K562 (cell line): ENCODE data around the gene CGB8. TPM values are rescaled to one million over a fixed set of nuclear protein-coding genes. Genes with fewer than 3 reads are reported as not detected.

Source experiments
- CHD2 ChIP-seq: IDR thresholded peaks from 2 replicates; pipeline ENCODE4 v1.6.1; 2011; ENCODE audit warnings: low read depth, low read length
- SMAD4 ChIP-seq: fragments of 250-450 bp; sonication (Bioruptor Pico); conservative IDR thresholded peaks from 2 replicates; pipeline ENCODE4 v1.8.0; 2021; ENCODE audit warnings: inconsistent platforms, mild to moderate bottlenecking, moderate library complexity
- ZNF592 ChIP-seq: fragments of 450-650 bp; IDR thresholded peaks from 2 replicates; pipeline ENCODE4 v1.6.1; 2017; ENCODE audit warnings: antibody characterized with exemption, mild to moderate bottlenecking
- polyA plus RNA-seq, 8 experiments: library from polyadenylated mRNA; depleted of rRNA in 4 of 8; stranded (reverse) in 5 of 8; unstranded in 3 of 8; fragments of >200 nt; fragmentation: Nextera tagmentation in 2 of 8; fragmentation: Illumina TruSeq in 1 of 8; extraction: Ambion mirVana in 2 of 8; extraction: Trizol in 1 of 8; gene quantifications; 2 replicates each; pipeline versions ENCODE4 v1.2.1 to v1.2.3, GENCODE V29; 2011 to 2014; ENCODE audit warnings: inconsistent platforms in 1 of 8, missing spikeins in 1 of 8
- total RNA-seq, 7 experiments: library from RNA; depleted of rRNA in 6 of 7; stranded (reverse); fragments of >200 nt in 6 of 7; fragmentation: Illumina TruSeq in 2 of 7; extraction: Trizol in 2 of 7; gene quantifications; 2 replicates each; pipeline versions ENCODE4 v1.2.1 to v1.2.3, GENCODE V29; 2011 to 2021; ENCODE audit warnings: low replicate concordance in 1 of 7

CGB8 gene
- total and polyA plus RNA-seq, 9 of the 15 experiments (the other 6 are each of a cell fraction or from before 2014, with no cell fraction given): not detected

- TF ChIP-seq ZNF592 (no peak), CHD2 (peak; percentile 54), SMAD4 (CRISPR knock-in tag) (peak; percentile 82)
- TF ChIP-seq, all 486 proteins: peak for 22
Observed at GRCh38 chr19:49019242-49019932, 29.5 kb downstream of the CGB8 start (continued).
